Activated naive CD8-positive, alpha-beta T cell treated with anti-CD3 and anti-CD28 coated beads for 36 hours (primary cell): ENCODE results near the gene MDFIC2. TPM values are rescaled to one million over a fixed set of nuclear protein-coding genes. Genes with fewer than 3 reads are reported as not detected.
"Not testable (repeated sequence)": the region's sequence is repeated elsewhere in the genome, so short reads cannot be mapped to it uniquely, and the experiment has no call there.

Experiments used
- DNase-seq: peaks from one replicate; pipeline ENCODE4 v3.0.0; 2021
- H3K27ac Mint-ChIP-seq: one replicate; pipeline ENCODE4 v1.8.0; 2022; ENCODE audit warnings: mild to moderate bottlenecking, moderate library complexity, mixed read lengths
- H3K27me3 Mint-ChIP-seq: one replicate; pipeline ENCODE4 v1.8.0; 2022; ENCODE audit warnings: mild to moderate bottlenecking, mixed read lengths
- H3K36me3 Mint-ChIP-seq: one replicate; pipeline ENCODE4 v1.8.0; 2021; ENCODE audit warnings: mild to moderate bottlenecking, mixed read lengths
- H3K4me1 Mint-ChIP-seq: one replicate; pipeline ENCODE4 v1.8.0; 2021; ENCODE audit warnings: mixed read lengths
- H3K4me3 Mint-ChIP-seq: one replicate; pipeline ENCODE4 v1.8.0; 2022; ENCODE audit warnings: mild to moderate bottlenecking, moderate library complexity, mixed read lengths
- H3K9me3 Mint-ChIP-seq: one replicate; pipeline ENCODE4 v1.8.0; 2022; ENCODE audit warnings: mixed read lengths
- total RNA-seq, 2 experiments: library from RNA; stranded (reverse); gene quantifications; one replicate each; pipeline ENCODE4 v1.2.3, GENCODE V29; 2021

Gene MDFIC2
- not detected for total RNA-seq

GRCh38 chr3:70312336-70312735 is at the start of gene MDFIC2:
TSS of gene MDFIC2 (minus strand) at chr3:70312638. CDS start at chr3:70311973, 665 bp downstream.
- H3K9me3 Mint-ChIP-seq = no peaks in the 10 kb centered on the region
- H3K27me3 Mint-ChIP-seq = peaks cover 7% of the 10 kb centered on the region
- no peaks in the 10 kb centered on the region for H3K4me1 Mint-ChIP-seq
- no peak within 1 kb of the TSS for H3K4me3 Mint-ChIP-seq
- DNase-seq = no peak
- H3K27ac Mint-ChIP-seq = no peak within 1 kb of the TSS
- H3K36me3 Mint-ChIP-seq = no peaks in the 10 kb centered on the region

- Mint-ChIP-seq H3K36me3 (no peaks in the 10 kb centered on the region), H3K27me3 (peaks cover 4% of the 10 kb centered on the region), H3K4me3 (no peak overlapping the region), H3K27ac (no peak overlapping the region), H3K4me1 (peaks cover 1% of the 10 kb centered on the region), H3K9me3 (peaks cover 8% of the 10 kb centered on the region)
- DNase-seq = no peak
Observed at GRCh38 chr3:70360979-70361760, 48.7 kb upstream of the MDFIC2 start.

- peaks cover 1% of the 10 kb centered on the region for H3K4me1 Mint-ChIP-seq
Observed at GRCh38 chr3:70359711-70360110, 47.3 kb upstream of the MDFIC2 start.

GRCh38 chr3:70358978-70359580 is 46.6 kb upstream of the MDFIC2 start:
- H3K4me1 Mint-ChIP-seq = peaks cover 1% of the 10 kb centered on the region
- peaks cover 4% of the 10 kb centered on the region for H3K9me3 Mint-ChIP-seq
- H3K36me3 Mint-ChIP-seq = no peaks in the 10 kb centered on the region
- H3K27ac Mint-ChIP-seq = no peak overlapping the region
- H3K27me3 Mint-ChIP-seq = peaks cover 4% of the 10 kb centered on the region
- DNase-seq = no peak
- no peak overlapping the region for H3K4me3 Mint-ChIP-seq

More at GRCh38 chr3:70359711-70360110, 47.3 kb upstream of the MDFIC2 start:
- H3K4me3 Mint-ChIP-seq = no peak overlapping the region
- no peaks in the 10 kb centered on the region for H3K36me3 Mint-ChIP-seq
- H3K27ac Mint-ChIP-seq = no peak overlapping the region
- H3K27me3 Mint-ChIP-seq = peaks cover 4% of the 10 kb centered on the region
- no peak for DNase-seq
- H3K9me3 Mint-ChIP-seq = peaks cover 7% of the 10 kb centered on the region

- no peaks in the 10 kb centered on the region for H3K4me1 Mint-ChIP-seq
- no peak for DNase-seq
- H3K27me3 Mint-ChIP-seq = peaks cover 28% of the 10 kb centered on the region
- H3K27ac Mint-ChIP-seq = no peak overlapping the region
- no peak overlapping the region for H3K4me3 Mint-ChIP-seq
- peaks cover 7% of the 10 kb centered on the region for H3K9me3 Mint-ChIP-seq
- no peaks in the 10 kb centered on the region for H3K36me3 Mint-ChIP-seq
Observed at GRCh38 chr3:70352215-70352614, 39.8 kb upstream of the MDFIC2 start.

GRCh38 chr3:70342149-70342548 is 29.7 kb upstream of the MDFIC2 start:
- H3K27me3 Mint-ChIP-seq = peaks cover 15% of the 10 kb centered on the region
- no peak for DNase-seq
- H3K9me3 Mint-ChIP-seq = peaks cover 5% of the 10 kb centered on the region
- H3K4me3 Mint-ChIP-seq = no peak overlapping the region
- no peaks in the 10 kb centered on the region for H3K4me1 Mint-ChIP-seq
- H3K27ac Mint-ChIP-seq = no peak overlapping the region
- H3K36me3 Mint-ChIP-seq = no peaks in the 10 kb centered on the region

GRCh38 chr3:70336885-70337284 is 24.4 kb upstream of the MDFIC2 start:
- H3K36me3 Mint-ChIP-seq, H3K4me1 Mint-ChIP-seq, H3K27ac Mint-ChIP-seq, H3K27me3 Mint-ChIP-seq, H3K4me3 Mint-ChIP-seq, H3K9me3 Mint-ChIP-seq, DNase-seq: not testable (repeated sequence)

- H3K9me3 Mint-ChIP-seq = no peaks in the 10 kb centered on the region
- H3K36me3 Mint-ChIP-seq = no peaks in the 10 kb centered on the region
- H3K27ac Mint-ChIP-seq = no peak overlapping the region
- DNase-seq = no peak
- no peaks in the 10 kb centered on the region for H3K4me1 Mint-ChIP-seq
- no peak overlapping the region for H3K4me3 Mint-ChIP-seq
- peaks cover 27% of the 10 kb centered on the region for H3K27me3 Mint-ChIP-seq
Observed at GRCh38 chr3:70333080-70333479, 20.6 kb upstream of the MDFIC2 start.

GRCh38 chr3:70315021-70315420 is 2.6 kb upstream of the MDFIC2 start:
- H3K4me1 Mint-ChIP-seq = no peaks in the 10 kb centered on the region
- no peak overlapping the region for H3K4me3 Mint-ChIP-seq
- no peak overlapping the region for H3K27ac Mint-ChIP-seq
- H3K9me3 Mint-ChIP-seq = peaks cover 7% of the 10 kb centered on the region
- no peak for DNase-seq
- H3K36me3 Mint-ChIP-seq = no peaks in the 10 kb centered on the region
- H3K27me3 Mint-ChIP-seq = peaks cover 10% of the 10 kb centered on the region

- no peaks in the 10 kb centered on the region for H3K4me1 Mint-ChIP-seq
- H3K27ac Mint-ChIP-seq = no peak overlapping the region
- no peaks in the 10 kb centered on the region for H3K9me3 Mint-ChIP-seq
- H3K27me3 Mint-ChIP-seq = peaks cover 10% of the 10 kb centered on the region
- no peaks in the 10 kb centered on the region for H3K36me3 Mint-ChIP-seq
- no peak for DNase-seq
- H3K4me3 Mint-ChIP-seq = no peak overlapping the region
Observed at GRCh38 chr3:70310809-70311208, 1.6 kb downstream of the MDFIC2 start.

- Mint-ChIP-seq H3K9me3 (no peaks in the 10 kb centered on the region), H3K4me3 (no peak overlapping the region), H3K4me1 (no peaks in the 10 kb centered on the region), H3K27me3 (peaks cover 10% of the 10 kb centered on the region), H3K36me3 (no peaks in the 10 kb centered on the region), H3K27ac (no peak overlapping the region)
- no peak for DNase-seq
Observed at GRCh38 chr3:70309591-70309990, 2.8 kb downstream of the MDFIC2 start.

- DNase-seq = no peak
Observed at GRCh38 chr3:70308760-70309159, 3.7 kb downstream of the MDFIC2 start.

GRCh38 chr3:70306736-70307135 is 5.7 kb downstream of the MDFIC2 start:
- no peaks in the 10 kb centered on the region for H3K36me3 Mint-ChIP-seq
- no peak overlapping the region for H3K4me3 Mint-ChIP-seq
- no peak overlapping the region for H3K27ac Mint-ChIP-seq
- H3K27me3 Mint-ChIP-seq = peaks cover 16% of the 10 kb centered on the region
- H3K4me1 Mint-ChIP-seq = no peaks in the 10 kb centered on the region
- DNase-seq = no peak
- H3K9me3 Mint-ChIP-seq = no peaks in the 10 kb centered on the region

More at GRCh38 chr3:70308760-70309159, 3.7 kb downstream of the MDFIC2 start:
- Mint-ChIP-seq H3K27me3 (peaks cover 16% of the 10 kb centered on the region), H3K4me3 (no peak overlapping the region), H3K27ac (no peak overlapping the region), H3K4me1 (no peaks in the 10 kb centered on the region), H3K9me3 (no peaks in the 10 kb centered on the region), H3K36me3 (no peaks in the 10 kb centered on the region)

- no peaks in the 10 kb centered on the region for H3K4me1 Mint-ChIP-seq
Observed at GRCh38 chr3:70298385-70298784, 14.1 kb downstream of the MDFIC2 start.

GRCh38 chr3:70291097-70291482 is 21.3 kb downstream of the MDFIC2 start:
- no peaks in the 10 kb centered on the region for H3K36me3 Mint-ChIP-seq
- no peak overlapping the region for H3K27ac Mint-ChIP-seq
- H3K4me1 Mint-ChIP-seq = no peaks in the 10 kb centered on the region
- H3K4me3 Mint-ChIP-seq = no peak overlapping the region
- peaks cover 2% of the 10 kb centered on the region for H3K9me3 Mint-ChIP-seq
- DNase-seq = no peak
- no peaks in the 10 kb centered on the region for H3K27me3 Mint-ChIP-seq

More at GRCh38 chr3:70298385-70298784, 14.1 kb downstream of the MDFIC2 start:
- DNase-seq = no peak
- no peaks in the 10 kb centered on the region for H3K36me3 Mint-ChIP-seq
- H3K27ac Mint-ChIP-seq = no peak overlapping the region
- H3K27me3 Mint-ChIP-seq = peaks cover 12% of the 10 kb centered on the region
- H3K4me3 Mint-ChIP-seq = no peak overlapping the region
- no peaks in the 10 kb centered on the region for H3K9me3 Mint-ChIP-seq
